Lower leg skin (tissue), 4 donors: ENCODE data around the gene SLC7A7. TPM values are rescaled to one million over a fixed set of nuclear protein-coding genes. Genes with fewer than 3 reads are reported as not detected.

ENCODE experiments used
- DNase-seq, 2 donors: peaks; one replicate each; pipeline ENCODE4 v3.0.0-alpha.2; 2019; ENCODE audit warnings: low spot score in 2 of 2
- H3K4me3 ChIP-seq: fragments of 200-600 bp; sonication (generic); 2 replicates; pipeline ENCODE4 v1.5.1; 2017; ENCODE audit warnings: mild to moderate bottlenecking, low read depth; ENCODE audit not compliant: poor library complexity, severe bottlenecking
- POLR2A ChIP-seq, 2 donors: fragments of 450-650 bp; IDR thresholded peaks; one replicate each; pipeline ENCODE4 v1.6.1; 2016 to 2017; ENCODE audit warnings: antibody characterized with exemption in 2 of 2, mild to moderate bottlenecking in 1 of 2, moderate library complexity in 1 of 2
- WGBS, 2 donors: methylation state at CpG; one replicate each; pipeline ENCODE4 v1.1.5; 2018; 5-methylcytosine and 5-hydroxymethylcytosine counted together
- intact Hi-C: fragments of 100-400 bp; cut with DNase I; formaldehyde crosslinking; loops from one replicate; pipeline ENCODE4 v1.15.0; 2023; ENCODE audit warnings: low total_unique reads
- total RNA-seq, 4 donors: library from RNA; depleted of rRNA; stranded (reverse); fragments of >200 nt; gene quantifications; one replicate each; pipeline ENCODE4 v1.1.0, GENCODE V29; 2016
- TF ChIP-seq, protein P1 (sequence below), 3 donors: fragments of 450-650 bp; IDR thresholded peaks; one replicate each; pipeline ENCODE4 v1.5.1; 2016; ENCODE audit warnings: antibody characterized with exemption in 3 of 3, mild to moderate bottlenecking in 3 of 3, moderate library complexity in 2 of 3

Gene SLC7A7
- total RNA-seq, 4 donors from 2014 or later = 1.1 to 12.8 (median 6.5) TPM

DNA sequence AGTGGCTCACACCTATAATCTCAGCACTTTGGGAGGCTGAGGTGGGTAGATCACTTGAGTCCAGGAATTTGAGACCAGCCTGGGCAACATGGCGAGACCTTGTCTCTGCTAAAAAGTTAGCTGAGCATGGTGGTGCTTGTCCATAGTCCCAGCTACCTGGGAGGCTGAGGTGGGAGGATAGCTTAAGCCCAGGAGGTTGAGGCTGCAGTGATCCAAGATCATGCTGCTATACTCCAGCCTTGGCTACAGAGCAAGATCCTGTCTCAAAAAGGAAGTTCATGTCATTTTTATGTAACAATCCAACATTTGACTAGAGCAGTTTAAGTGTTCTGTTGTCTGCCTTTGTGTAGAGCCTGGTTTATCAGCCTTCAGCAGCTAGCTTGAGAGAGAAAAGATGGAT is 42.5 kb downstream of the SLC7A7 start:
- WGBS, 2 donors = 100% methylated on average over 1 of the region's 1 CpG
- TF ChIP-seq, protein P1, sequence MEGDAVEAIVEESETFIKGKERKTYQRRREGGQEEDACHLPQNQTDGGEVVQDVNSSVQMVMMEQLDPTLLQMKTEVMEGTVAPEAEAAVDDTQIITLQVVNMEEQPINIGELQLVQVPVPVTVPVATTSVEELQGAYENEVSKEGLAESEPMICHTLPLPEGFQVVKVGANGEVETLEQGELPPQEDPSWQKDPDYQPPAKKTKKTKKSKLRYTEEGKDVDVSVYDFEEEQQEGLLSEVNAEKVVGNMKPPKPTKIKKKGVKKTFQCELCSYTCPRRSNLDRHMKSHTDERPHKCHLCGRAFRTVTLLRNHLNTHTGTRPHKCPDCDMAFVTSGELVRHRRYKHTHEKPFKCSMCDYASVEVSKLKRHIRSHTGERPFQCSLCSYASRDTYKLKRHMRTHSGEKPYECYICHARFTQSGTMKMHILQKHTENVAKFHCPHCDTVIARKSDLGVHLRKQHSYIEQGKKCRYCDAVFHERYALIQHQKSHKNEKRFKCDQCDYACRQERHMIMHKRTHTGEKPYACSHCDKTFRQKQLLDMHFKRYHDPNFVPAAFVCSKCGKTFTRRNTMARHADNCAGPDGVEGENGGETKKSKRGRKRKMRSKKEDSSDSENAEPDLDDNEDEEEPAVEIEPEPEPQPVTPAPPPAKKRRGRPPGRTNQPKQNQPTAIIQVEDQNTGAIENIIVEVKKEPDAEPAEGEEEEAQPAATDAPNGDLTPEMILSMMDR (IDR thresholded peaks at IDR 0.05) = no peak
- no peak for TF ChIP-seq POLR2A (IDR thresholded peaks at IDR 0.05)
- intact Hi-C loops = no loop called here
- no peak overlapping the region for H3K4me3 ChIP-seq
- peak in 1 of 2 donors; percentile 26 for DNase-seq

DNA sequence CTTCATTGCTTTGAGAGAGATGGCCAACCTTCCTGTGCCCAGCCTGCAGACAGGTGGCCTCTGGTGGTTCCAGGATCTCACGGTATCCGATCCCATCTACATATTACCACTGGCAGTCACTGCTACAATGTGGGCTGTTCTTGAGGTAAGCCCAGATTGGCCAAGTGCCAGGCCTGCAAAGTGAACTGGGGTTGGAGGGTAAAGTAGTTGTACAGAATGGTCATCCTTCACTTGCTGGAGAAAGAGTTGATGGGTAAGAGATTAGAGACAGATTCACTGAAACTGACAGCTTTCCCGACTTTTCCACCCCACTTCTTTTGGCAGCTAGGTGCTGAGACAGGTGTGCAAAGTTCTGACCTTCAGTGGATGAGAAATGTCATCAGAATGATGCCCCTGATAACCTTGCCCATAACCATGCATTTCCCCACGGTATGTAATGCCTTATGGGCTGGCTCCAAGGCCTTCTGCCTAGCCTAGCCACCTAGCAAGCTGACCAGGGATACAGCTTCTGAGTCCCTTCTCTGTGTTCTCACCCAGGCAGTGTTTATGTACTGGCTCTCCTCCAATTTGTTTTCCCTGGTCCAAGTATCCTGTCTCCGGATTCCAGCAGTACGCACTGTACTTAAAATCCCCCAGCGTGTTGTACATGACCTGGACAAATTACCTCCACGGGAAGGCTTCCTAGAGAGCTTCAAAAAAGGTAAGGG is 44.6 kb downstream of the SLC7A7 start:
- 94 to 96% methylated on average over 8 of the region's 8 CpGs for WGBS, 2 donors
- DNase-seq = peak in 1 of 2 donors; percentile 57
- intact Hi-C loops = no loop called here
- no peak overlapping the region for H3K4me3 ChIP-seq
- no peak for TF ChIP-seq POLR2A (IDR thresholded peaks at IDR 0.05)
- TF ChIP-seq, protein P1 (IDR thresholded peaks at IDR 0.05) = no peak

DNA sequence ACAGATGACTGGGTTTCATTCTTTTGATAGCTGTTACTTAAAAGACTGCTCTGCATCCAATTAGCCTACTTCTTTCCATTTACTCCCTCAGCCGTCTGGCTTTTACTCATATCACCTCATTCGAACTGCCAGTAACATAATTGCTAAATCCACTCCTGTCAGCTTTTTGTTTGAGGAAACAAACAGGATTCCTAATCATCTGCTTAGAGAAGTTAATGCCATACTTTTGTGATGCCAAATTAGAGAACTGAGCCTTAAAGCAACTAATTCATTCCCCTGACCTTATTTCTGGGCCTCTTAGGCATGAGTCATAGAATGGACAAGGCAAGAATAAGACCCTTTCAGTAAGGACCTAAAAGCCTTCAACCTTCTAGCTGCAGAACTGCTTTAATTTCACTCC is 45.9 kb downstream of the SLC7A7 start:
- intact Hi-C loops = no loop called here
- no peak for DNase-seq
- no peak overlapping the region for H3K4me3 ChIP-seq
- 84 to 88% methylated on average over 2 of the region's 2 CpGs for WGBS, 2 donors
- no peak for TF ChIP-seq POLR2A (IDR thresholded peaks at IDR 0.05)
- TF ChIP-seq, protein P1 (IDR thresholded peaks at IDR 0.05) = no peak

DNA sequence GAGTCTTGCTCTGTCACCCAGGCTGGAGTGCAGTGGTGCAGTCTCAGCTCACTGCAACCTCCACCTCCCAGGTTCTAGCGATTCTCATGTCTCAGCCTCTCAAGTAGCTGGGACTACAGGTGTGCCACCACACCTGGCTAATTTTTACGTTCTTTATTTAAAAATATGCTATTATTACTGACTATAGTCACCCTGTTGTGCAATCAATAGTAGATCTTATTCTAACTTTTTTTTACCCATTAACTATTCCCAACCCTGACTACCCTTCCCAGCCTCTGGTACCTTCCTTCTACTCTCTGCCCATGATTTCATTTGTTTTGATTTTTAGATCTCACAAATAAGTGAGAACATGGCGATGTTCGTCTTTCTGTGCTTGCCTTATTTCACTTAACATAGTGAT is 46.3 kb downstream of the SLC7A7 start:
- 87 to 94% methylated on average over 4 of the region's 4 CpGs for WGBS, 2 donors
- intact Hi-C loops = no loop called here
- DNase-seq = no peak
- TF ChIP-seq, protein P1 (IDR thresholded peaks at IDR 0.05) = no peak
- H3K4me3 ChIP-seq = no peak overlapping the region

DNA sequence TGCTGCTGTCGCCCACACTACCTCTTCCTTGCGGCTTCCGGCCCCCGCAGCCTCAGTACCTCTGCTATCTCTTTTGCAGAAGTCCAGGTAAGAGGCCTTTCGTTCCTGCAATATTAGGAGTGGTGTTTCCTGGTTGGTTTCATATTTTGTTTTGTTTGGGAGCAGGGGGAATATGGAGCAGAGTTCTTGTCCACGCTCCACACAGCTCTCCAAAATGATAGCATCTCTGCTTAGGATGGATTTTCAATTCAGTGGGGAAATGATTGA is 48.0 kb downstream of the SLC7A7 start:
- 3 to 4% methylated on average over 6 of the region's 6 CpGs for WGBS, 2 donors
- intact Hi-C loops = no loop called here
- TF ChIP-seq POLR2A (IDR thresholded peaks at IDR 0.05) = no peak
- TF ChIP-seq, protein P1 (IDR thresholded peaks at IDR 0.05) = no peak
- H3K4me3 ChIP-seq = peak overlapping the region; percentile 78
- DNase-seq = no peak
